ENCODE measurements around the gene TACR1.

The TACR1 gene

GRCh38 chr2:75098856-75099255 is 100.5 kb downstream of the TACR1 start:
- no peak for TF ChIP-seq EZH2 (optimal IDR thresholded peaks at IDR 0.05; ENCODE audit: low read depth, low read length)
- TF ChIP-seq, protein P1, sequence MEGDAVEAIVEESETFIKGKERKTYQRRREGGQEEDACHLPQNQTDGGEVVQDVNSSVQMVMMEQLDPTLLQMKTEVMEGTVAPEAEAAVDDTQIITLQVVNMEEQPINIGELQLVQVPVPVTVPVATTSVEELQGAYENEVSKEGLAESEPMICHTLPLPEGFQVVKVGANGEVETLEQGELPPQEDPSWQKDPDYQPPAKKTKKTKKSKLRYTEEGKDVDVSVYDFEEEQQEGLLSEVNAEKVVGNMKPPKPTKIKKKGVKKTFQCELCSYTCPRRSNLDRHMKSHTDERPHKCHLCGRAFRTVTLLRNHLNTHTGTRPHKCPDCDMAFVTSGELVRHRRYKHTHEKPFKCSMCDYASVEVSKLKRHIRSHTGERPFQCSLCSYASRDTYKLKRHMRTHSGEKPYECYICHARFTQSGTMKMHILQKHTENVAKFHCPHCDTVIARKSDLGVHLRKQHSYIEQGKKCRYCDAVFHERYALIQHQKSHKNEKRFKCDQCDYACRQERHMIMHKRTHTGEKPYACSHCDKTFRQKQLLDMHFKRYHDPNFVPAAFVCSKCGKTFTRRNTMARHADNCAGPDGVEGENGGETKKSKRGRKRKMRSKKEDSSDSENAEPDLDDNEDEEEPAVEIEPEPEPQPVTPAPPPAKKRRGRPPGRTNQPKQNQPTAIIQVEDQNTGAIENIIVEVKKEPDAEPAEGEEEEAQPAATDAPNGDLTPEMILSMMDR (IDR thresholded peaks at IDR 0.05; ENCODE audit: low read length): peak; percentile 38
- no peak for TF ChIP-seq EZH2phosphoT487 (IDR thresholded peaks at IDR 0.05; ENCODE audit: low read length)
- no peak overlapping the region for H2AFZ ChIP-seq (ENCODE audit: low read length)
- H3K79me2 ChIP-seq (ENCODE audit: low read length): no peaks in the 10 kb centered on the region
- H3K4me2 ChIP-seq (ENCODE audit: low read depth, low read length): no peak overlapping the region
- H3K9me2 ChIP-seq (replicated peaks; ENCODE audit: insufficient read depth, low read length): no peaks in the 10 kb centered on the region
- no peaks in the 10 kb centered on the region for H3K36me3 ChIP-seq (replicated peaks; ENCODE audit: insufficient read depth, low read length)
- H3K9me3 ChIP-seq (replicated peaks; ENCODE audit: insufficient read depth, low read length): no peaks in the 10 kb centered on the region
- H3F3A ChIP-seq (ENCODE audit: insufficient read depth, low read length): no peaks in the 10 kb centered on the region
- H3K4me1 ChIP-seq (ENCODE audit: low read length): no peaks in the 10 kb centered on the region
- H4K20me1 ChIP-seq (ENCODE audit: insufficient read depth, low read length): no peaks in the 10 kb centered on the region
- no peak overlapping the region for H3K9ac ChIP-seq (ENCODE audit: low read length)
- H3K27me3 ChIP-seq (replicated peaks; ENCODE audit: insufficient read depth, low read length): no peaks in the 10 kb centered on the region
- no peak overlapping the region for H3K4me3 ChIP-seq (ENCODE audit: low read length)
- no peak overlapping the region for H3K27ac ChIP-seq (ENCODE audit: low read length)
- DNase-seq: no peak

GRCh38 chr2:75097831-75098230 is 101.5 kb downstream of the TACR1 start:
- Histone ChIP-seq H4K20me1 (ENCODE audit: insufficient read depth, low read length) (no peaks in the 10 kb centered on the region), H3K27me3 (replicated peaks; ENCODE audit: insufficient read depth, low read length) (no peaks in the 10 kb centered on the region), H3K4me2 (ENCODE audit: low read depth, low read length) (no peak overlapping the region), H2AFZ (ENCODE audit: low read length) (no peak overlapping the region), H3K36me3 (replicated peaks; ENCODE audit: insufficient read depth, low read length) (no peaks in the 10 kb centered on the region), H3K79me2 (ENCODE audit: low read length) (no peaks in the 10 kb centered on the region), H3F3A (ENCODE audit: insufficient read depth, low read length) (no peaks in the 10 kb centered on the region), H3K9me2 (replicated peaks; ENCODE audit: insufficient read depth, low read length) (no peaks in the 10 kb centered on the region), H3K9ac (ENCODE audit: low read length) (no peak overlapping the region), H3K27ac (ENCODE audit: low read length) (no peak overlapping the region), H3K9me3 (replicated peaks; ENCODE audit: insufficient read depth, low read length) (no peaks in the 10 kb centered on the region), H3K4me3 (ENCODE audit: low read length) (no peak overlapping the region), H3K4me1 (ENCODE audit: low read length) (no peaks in the 10 kb centered on the region)
- DNase-seq: no peak
- TF ChIP-seq, protein P1 (IDR thresholded peaks at IDR 0.05; ENCODE audit: low read length): no peak
- TF ChIP-seq EZH2 (optimal IDR thresholded peaks at IDR 0.05; ENCODE audit: low read depth, low read length) (no peak), EZH2phosphoT487 (IDR thresholded peaks at IDR 0.05; ENCODE audit: low read length) (no peak)

- no peak for DNase-seq
- H3F3A ChIP-seq (ENCODE audit: insufficient read depth, low read length): no peaks in the 10 kb centered on the region
- H3K4me2 ChIP-seq (ENCODE audit: low read depth, low read length): no peak overlapping the region
- no peak overlapping the region for H3K27ac ChIP-seq (ENCODE audit: low read length)
- TF ChIP-seq EZH2 (optimal IDR thresholded peaks at IDR 0.05; ENCODE audit: low read depth, low read length) (no peak), EZH2phosphoT487 (IDR thresholded peaks at IDR 0.05; ENCODE audit: low read length) (no peak)
- TF ChIP-seq, protein P1 (IDR thresholded peaks at IDR 0.05; ENCODE audit: low read length): no peak
- no peaks in the 10 kb centered on the region for H3K9me3 ChIP-seq (replicated peaks; ENCODE audit: insufficient read depth, low read length)
- no peaks in the 10 kb centered on the region for H3K36me3 ChIP-seq (replicated peaks; ENCODE audit: insufficient read depth, low read length)
- no peaks in the 10 kb centered on the region for H4K20me1 ChIP-seq (ENCODE audit: insufficient read depth, low read length)
- H3K79me2 ChIP-seq (ENCODE audit: low read length): no peaks in the 10 kb centered on the region
- no peaks in the 10 kb centered on the region for H3K4me1 ChIP-seq (ENCODE audit: low read length)
- no peaks in the 10 kb centered on the region for H3K9me2 ChIP-seq (replicated peaks; ENCODE audit: insufficient read depth, low read length)
- H2AFZ ChIP-seq (ENCODE audit: low read length): no peak overlapping the region
- H3K9ac ChIP-seq (ENCODE audit: low read length): no peak overlapping the region
- no peak overlapping the region for H3K4me3 ChIP-seq (ENCODE audit: low read length)
- H3K27me3 ChIP-seq (replicated peaks; ENCODE audit: insufficient read depth, low read length): no peaks in the 10 kb centered on the region
These were observed 104.9 kb downstream of the TACR1 start for GRCh38 chr2:75094405-75094804.
